Transverse colon (tissue), 3 donors: ENCODE data around the gene RWDD1.

Experiments
- CTCF ChIP-seq, 5 experiments: fragments of 200-600 bp in 3 of 5; fragments of 450-650 bp in 2 of 5; sonication (generic) in 3 of 5; IDR thresholded peaks; 1 replicate in 2 of 5; 2 replicates in 3 of 5; pipeline ENCODE4 v1.5.1; 2016 to 2017; ENCODE audit warnings: antibody characterized with exemption in 5 of 5, inconsistent platforms in 3 of 5, mild to moderate bottlenecking in 2 of 5, moderate library complexity in 1 of 5
- POLR2A ChIP-seq: fragments of 450-650 bp; IDR thresholded peaks from one replicate; pipeline ENCODE4 v1.6.1; 2016; ENCODE audit warnings: antibody characterized with exemption, mild to moderate bottlenecking, moderate library complexity

GRCh38 chr6:116562614-116563013, 8.7 kb upstream of the RWDD1 start:
- no peak for TF ChIP-seq CTCF (IDR thresholded peaks at IDR 0.05)
- no peak for TF ChIP-seq POLR2A
